AG08396 (cell line): ENCODE results near the gene PTPN3.

Experiments
- DNase-seq: peaks from one replicate; pipeline ENCODE4 v3.0.0; 2012; ENCODE audit warnings: low spot score, mixed read lengths

PTPN3 gene

DNA sequence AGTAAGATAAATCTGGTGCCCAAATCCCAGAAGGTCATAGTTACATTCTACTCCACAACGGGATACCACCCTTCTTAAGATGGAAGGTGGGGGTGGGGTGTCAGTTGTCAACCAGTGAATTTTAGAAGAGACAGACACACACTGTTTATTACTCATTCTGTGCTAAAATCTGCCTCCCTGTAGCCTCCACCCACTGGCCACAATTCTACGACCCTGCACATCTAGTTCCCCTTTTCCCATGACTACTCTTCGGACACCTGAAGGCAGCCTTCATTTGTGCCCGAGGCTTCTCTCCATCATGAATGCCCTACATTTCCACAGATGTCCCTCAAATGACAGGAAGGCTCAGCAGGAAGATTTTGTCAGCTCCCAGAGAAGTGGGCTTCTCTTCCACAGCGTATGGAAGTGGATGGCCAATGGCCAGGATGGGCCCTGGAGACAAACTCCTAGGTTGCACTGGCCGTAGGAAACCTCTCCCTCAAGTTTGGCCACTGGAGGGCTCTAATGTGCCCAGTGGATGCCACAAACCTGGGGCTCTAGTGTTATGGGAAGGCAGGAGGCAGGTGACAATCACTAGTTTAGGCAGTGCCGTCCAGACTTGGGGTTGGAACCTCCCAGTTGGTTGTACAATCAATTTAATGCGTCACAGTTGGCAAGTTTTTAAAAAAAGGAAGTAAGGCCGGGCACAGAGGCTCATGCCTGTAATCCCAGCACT, 46.6 kb downstream of the PTPN3 start:
- DNase-seq = no peak

DNA sequence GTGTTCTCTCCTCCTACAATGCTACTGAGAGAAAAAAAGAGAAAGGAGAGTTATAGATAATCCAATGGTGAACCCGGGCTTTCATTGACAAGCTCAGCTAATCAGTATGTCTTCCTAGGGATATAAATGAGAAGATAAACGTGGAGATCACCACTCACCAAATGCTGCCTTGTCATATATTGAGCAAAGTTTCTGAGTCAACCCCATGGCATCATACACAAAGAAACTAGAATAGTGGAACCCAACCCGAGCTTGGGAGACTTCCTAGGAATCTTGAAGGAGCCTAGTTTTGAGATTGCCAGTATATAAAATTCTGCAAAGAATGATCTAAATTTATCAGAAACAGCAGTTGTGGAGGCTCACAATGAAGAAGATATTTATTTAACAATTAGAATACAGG, 47.8 kb downstream of the PTPN3 start:
- no peak for DNase-seq

DNA sequence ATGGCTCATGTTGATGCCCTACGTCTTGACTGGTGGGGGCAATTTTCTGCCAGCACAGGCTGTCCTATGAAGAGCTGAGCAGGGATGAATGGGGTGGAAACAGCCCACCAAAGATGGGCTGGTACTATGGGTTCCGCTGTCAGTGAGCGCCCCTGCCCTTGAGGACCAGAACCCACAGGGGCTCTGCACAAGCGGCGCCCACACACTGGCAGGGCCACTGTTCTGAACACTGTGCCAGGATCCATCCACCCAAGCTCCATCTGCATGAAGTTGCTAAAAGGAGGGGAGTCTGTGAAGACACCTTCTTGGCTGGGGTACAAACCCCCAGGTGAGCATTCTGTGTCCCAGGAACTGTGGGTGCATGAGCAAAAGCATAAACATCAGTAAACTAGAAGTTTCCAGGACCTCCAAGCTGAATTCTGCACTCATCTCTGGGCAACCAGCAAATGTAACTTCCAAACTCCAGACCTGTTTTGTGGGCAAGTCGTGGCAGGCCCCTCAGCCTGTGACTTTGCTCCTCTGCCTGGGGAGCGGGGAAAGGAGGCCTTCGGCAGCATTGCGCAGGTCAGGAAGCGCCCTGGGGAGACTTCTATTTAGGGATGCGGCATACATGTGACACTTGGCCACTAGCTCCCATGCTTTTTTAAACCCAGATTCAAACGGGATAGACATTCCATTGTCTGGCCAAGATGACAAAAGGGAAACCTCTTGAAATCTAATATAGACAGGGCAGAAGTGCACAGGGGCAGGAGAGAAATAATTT, 48.9 kb downstream of the PTPN3 start:
- no peak for DNase-seq

DNA sequence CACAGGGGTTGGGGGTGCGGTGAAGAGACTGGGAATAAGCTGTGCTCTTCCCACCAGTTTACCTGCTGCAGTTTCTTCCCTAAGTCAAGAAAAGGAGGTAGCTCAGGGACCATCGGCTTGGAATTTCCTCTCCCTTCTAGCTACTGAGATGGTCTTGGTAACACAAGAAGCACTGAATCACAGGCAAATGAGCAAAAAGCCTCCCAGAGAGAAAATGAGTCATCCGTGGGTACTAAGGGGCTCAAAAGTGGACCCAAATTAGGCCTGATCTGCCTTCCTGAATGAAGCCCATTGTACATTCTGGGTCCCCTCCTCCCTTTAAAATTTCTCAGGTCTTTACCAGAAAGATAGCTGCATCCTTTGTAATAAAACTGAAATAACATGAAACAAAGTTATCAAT, 49.9 kb downstream of the PTPN3 start:
- no peak for DNase-seq

DNA sequence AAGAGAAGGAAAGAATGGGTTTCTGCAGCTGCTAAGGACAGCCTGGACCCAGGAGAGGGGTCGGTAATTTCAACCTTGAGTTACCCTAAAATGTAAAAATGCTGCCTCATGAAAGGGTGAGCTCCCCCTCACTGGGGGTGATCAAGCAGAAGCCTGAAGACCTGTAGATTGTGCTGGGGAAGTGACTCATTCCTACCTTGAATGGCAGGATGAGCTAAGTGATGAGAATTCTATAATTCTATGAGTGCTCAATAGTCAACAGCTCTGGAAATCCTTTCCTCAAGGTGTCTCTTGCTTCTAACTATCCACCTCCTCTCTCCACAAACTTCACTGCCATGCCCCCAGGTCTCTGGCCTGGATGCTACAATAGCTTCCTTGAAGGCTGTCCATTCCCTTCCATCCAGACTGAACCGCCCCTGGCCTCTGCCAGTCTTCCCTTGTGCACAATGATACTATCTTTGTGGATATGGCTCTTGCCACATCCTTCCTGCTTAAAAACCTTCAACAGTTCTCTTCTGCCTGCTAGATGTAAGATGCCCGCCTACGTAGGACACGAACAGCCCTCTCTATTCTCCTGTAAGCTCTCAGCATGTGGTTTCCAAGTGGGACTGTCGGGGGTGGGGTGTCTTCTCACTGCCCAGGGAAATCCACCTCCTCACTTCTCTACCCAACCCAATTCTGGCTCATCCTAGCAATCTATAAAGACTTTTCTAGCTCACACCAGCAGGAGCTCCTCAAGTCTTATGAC, 50.6 kb downstream of the PTPN3 start:
- DNase-seq = no peak

DNA sequence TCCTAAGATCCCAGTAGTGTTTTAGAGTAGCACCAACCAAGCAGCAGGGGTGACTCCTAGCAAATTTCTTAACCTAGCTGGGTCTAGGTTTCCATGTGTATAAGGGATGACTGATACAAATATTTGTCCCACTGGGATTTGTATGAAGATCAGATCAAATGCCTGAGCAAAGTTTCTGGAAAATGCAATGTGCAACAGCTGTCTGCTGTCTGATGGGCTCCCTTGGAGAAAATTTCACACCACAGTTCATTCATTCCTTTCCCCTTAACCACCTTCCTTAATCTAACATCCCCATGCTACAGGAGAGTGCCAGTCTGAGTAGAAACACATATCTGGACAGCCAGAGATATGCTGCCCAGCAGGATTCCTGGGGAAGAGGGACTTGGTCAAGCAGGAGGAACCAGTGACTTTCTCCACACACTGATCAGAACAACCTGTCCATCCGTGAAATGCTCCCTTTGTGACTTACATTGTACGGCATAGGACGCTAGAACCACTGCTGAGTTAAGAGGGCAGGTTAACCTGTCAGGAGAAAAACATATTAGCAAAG, 53.3 kb downstream of the PTPN3 start:
- no peak for DNase-seq

DNA sequence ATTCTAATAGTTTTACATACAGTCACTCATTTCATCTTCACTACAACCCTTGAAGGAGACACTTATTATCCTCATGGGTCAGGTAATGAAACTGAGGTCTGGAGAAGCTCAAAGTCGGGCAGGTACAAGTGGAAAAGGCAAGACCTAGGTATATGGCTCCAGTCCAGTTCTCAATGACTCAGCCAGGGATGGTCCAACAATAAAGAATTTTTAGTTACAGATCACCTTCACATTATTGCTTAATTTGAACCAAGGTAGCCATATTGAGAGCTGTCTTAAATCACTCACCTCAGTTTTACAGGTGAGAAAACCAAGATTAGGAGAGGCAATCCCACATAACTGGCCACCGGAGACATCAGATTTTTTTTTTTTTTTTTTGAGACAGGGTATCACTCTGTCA, 55.4 kb downstream of the PTPN3 start:
- no peak for DNase-seq

DNA sequence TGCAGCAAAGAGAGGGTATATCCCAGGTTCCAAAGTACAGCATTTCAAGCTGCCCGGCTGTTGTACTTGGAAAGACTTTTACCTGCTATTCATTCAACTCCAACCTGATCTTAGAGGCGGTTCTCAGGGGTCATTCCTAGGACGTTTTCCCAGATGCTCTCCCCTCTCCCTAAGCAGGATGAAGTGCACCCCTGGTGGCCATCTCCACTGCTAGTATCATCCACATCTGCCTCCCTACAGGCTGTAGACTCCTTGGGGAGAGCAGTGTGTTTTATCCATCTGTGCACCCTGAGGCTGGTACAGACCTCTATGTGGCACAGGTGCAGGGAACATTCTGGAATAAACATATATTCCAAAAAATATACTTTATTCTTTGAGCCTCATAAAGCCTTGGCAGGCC, 56.8 kb downstream of the PTPN3 start:
- DNase-seq = no peak

DNA sequence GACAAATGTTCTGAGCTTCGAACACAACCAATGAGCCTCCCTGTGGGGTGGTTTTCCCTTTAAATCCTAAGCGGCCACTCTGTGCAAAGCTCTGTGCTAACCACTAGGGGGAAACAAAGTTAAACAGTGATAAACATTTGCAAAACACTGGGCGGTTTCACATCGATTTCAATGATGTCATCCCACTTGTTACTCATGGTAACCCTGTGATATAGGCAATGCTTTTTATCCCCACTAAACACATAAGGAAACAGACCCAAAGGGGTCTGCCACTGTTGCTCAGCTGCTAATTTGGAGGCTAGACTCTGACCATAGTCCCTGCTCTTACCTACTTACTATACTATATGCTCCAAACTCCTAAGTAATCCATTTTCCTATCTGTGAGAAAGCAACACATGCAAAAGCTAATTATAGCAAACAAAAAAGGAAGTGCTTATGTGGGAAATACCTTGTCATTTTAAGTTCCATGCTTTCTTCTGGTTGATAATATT, 57.3 kb downstream of the PTPN3 start:
- peak; percentile 83 for DNase-seq

DNA sequence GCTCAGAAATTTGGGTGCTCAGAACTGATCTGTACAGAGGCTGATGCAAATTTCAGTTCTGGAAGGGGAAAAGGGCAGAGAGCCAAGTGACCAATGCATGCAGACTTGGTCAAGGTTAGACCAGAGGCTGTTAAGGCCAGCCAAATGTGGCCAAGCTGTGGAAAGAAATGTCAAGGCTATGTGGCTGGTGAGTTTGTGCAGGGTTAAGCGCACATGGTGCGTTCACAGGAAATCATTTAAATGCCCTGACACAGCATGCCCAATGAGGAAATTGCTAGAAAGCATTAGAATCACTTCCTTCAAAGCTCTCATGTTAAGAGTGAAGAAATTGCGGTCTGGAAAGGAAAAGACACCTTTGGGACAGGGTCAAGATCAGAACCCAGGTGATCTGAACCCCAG, 58.0 kb downstream of the PTPN3 start:
- no peak for DNase-seq

DNA sequence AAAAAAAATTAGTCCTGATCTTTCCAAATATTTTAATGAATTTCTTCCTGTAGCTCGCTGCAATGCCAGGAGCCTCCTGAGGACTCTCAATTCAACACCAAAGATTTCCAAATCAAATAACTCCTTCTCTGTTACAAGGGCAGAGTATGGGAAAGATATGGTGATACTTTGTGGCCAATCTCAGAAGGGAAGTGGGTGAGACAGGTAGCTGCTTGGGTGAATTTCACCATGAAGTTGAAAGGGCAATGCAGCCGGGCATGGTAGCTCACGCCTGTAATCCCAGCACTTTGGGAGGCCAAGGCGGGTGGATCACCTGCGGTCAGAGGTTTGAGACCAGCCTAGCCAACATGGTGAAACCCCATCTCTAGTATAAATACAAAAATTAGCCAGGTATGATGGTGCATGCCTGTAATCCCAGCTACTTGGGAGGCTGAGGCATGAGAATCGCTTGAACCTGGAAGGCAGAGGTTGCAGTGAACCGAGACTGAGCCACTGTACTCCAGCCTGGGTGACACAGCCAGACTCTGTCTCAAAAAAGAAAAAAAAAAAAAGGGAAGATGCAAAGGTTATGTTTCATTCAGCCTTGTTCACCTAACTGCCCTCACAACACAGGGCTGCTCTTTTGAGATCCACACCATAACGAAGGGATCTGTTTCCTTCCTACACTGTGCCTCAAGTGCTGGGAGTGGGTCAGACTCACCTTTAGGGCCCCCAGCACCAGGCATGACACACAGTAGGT, 58.6 kb downstream of the PTPN3 start:
- DNase-seq = no peak

DNA sequence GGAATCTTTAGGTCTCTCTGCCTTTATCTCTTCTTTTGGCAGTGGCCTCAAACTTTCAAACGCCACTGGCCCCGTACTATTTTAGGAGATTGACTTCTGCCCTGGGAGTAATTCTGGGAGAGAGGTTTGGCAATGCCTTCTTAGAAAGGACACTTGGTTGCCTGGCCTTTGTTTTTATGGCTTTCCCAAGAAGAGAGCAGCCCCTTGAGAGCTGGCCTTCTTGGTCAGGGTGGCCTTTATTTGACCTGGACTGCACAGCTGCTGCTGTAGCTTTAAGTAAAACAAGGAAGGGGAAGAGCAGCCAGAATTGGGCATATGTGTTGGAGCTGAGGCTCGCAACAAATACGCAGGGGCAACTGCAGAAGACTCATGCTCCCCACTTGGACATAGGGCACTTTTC, 60.8 kb downstream of the PTPN3 start:
- DNase-seq = no peak

DNA sequence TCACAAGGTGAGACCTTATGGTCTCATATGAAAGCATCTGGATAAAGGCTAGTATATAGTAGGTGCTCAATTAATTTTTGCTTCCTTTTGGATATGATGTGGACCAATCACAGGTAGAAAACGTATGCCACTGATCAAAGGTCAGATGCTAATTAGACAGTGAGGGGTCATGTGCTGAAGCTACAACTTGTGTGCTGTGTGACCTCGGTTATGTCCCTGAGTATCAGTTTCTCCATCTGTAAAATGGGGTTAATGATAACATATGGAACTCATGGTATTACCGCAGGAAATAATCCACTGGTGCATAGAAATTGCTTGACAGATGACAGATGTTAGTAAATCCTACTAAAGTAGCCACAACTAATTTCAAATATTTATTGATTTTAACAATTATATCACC, 62.0 kb downstream of the PTPN3 start:
- DNase-seq = no peak

DNA sequence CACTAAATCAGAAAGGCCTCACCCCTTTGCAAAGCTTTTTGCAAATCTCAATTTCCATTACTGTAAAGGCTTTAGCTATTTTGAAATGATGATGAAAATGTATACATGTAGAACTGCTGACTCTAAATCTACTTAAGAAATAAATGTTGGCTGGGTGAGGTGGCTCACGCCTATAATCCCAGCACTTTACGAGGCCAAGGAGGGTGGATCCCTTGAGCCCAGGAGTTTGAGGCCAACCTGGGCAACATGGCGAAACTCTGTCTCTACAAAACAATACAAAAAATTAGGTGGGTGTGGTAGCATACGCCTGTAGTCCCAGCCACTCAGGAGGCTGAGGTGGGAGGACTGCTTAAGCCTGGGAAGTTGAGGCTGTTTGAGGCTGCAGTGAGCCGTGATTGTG, 64.6 kb downstream of the PTPN3 start:
- no peak for DNase-seq

DNA sequence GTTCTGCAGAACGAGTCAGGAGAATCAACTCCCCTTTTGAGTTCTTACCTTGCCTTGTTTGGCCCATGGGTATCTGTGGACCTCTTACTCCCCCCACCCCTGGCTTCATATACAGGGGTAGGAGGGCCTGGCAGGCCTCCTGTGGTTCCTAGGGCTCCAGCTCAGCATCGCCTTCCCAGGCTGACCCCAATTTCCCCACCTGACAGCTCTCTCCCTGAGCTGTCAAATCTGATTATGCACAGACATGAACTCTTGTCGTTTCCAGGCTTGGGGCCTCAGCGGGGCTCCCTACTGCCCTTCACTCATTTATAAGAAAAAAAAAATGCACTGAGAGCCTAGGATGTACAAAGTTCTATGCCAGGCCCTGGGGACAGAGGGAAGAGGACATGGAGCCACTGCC, 67.9 kb downstream of the PTPN3 start:
- DNase-seq = no peak

DNA sequence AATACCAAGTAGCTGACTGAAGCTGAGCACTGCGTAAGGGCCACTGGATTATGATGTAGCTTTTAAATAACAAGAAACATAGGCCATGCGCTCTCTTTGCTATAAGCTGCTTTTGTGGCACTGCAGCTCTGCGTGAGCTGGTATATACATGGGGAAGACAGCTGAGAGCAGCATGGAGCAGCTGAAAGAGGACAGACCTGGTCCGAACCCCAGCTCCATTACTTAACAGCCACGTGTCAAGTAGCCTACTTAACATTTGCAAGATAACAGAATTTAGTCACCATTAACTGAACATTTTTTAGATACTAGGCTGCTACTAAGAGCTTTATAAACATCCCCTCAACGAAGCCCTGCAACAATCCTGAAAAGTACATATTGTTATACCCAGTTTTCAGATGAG, 69.3 kb downstream of the PTPN3 start:
- DNase-seq = no peak

DNA sequence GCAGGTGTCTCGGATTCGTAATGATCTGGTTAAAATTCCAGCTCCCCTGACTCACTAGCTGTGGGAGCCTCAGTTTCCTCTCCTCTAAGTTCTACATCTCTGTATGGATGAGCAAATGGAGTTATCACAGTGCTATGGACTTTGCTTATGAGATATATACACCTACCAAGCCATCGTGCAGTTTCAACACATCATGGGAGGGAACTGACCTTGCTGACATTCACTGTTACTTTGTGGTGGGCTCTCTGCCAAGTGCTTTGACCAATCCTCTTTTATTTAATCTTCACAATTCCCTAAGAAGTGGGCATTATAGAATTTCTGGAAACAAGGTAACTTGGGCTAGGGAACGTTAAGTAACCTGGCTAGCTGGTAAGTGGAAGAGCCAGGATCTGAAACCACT, 70.2 kb downstream of the PTPN3 start:
- no peak for DNase-seq

DNA sequence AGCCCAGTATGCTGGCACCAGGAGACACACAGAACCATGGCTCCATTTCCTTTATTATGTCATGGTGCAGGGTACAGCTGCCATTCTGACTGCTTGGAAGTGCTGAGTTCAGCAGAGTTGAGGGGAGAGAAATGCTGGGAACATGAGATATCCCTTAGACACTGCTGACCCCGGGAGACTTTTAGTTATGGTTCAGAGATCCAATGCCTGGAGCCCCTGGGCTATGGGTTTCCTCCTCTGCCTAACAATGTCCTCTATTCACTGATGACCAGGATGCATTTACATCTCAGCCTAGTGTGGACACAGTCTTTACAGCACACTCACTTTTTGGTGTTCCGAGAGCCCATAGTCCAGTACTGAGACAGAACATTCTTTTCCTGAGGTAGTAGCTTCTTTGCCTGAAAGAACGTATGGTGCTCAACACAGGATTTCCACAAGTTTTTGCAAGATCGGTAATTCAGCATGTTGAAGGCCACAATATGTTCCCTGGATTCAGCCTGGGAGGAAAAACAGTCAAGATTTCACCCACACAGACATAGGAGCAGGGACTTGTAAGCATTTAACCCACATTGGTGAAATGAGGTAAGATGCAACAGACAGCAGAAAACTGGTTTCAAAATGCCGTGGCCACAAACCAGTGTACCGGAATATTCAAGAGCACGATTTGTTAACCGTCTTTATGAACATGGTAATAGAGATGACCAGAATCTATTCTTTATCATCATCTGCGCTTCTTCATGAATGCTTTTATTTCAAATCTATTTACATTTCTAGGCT, 71.3 kb downstream of the PTPN3 start:
- DNase-seq = no peak

DNA sequence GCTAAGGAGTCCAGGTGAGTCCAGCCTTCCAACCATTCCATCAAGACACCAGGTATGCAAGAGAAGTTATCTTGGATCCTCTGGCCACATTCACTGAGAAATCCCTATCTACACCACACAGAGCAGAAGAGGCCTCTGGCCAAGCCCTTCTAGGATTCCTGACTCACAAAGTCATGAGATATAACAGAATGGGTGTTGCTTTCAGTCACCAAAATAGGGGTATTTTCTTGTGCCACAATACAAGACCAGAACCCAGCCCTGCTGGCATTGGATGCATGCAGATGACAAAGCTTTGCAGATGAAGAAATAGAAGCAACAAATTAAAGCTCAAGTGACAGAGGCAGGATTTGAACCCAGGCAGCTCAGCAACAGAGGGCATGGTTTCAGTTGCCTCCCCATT, 73.5 kb downstream of the PTPN3 start:
- DNase-seq = no peak

DNA sequence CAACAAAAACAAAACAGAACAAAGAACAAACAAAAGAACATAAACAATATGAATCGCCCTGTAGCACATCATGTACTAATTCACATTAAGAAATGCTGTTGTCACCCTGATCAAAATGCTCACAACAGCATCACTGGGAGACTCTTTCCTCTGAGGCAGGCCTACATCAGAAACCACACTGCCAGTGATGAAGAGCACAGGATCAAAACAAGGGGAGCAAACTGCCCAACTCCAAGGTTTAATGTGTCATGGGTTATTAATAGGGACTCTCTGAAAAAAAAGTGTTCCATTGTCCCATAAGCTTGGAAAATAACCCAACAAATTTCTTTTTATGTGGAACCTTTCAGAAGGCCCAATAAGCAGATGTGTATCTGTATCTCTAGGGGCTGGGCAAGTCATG, 74.2 kb downstream of the PTPN3 start:
- DNase-seq = no peak

DNA sequence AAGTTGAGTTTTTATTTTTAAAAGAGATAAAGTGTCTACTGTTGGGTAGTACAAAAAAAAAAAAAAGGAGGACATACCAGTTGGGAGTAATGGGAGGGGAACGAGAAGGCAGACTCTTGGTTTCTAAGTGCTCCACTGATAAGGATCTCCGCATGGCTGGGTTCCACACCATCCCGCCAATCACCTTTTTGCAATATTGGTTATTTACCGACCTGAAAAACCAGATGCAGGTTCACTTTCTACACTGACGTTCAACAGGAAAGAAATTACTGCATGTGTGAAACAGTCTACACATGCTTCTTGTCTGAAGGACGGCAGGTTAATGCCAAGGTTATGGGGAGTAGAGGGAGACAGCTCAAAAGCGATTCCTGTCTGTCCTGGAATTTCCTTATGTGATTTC, 75.5 kb downstream of the PTPN3 start:
- no peak for DNase-seq
